Measurements from ENCODE around the gene ZNF431.
A peak's percentile ranks its signal among the peaks of the same experiment; 100 is the strongest.
"Not testable (repeated sequence)": the region's sequence is repeated elsewhere in the genome, so short reads cannot be mapped to it uniquely, and the experiment has no call there.

ZNF431 gene

GRCh38 chr19:21128901-21129698 is 12.7 kb upstream of the ZNF431 start:
- no peaks in the 10 kb centered on the region for H3K9me3 Mint-ChIP-seq
- no peak overlapping the region for H3K4me3 Mint-ChIP-seq
- ATAC-seq (replicated peaks; ENCODE audit: extremely low read depth, poor library complexity, severe bottlenecking) (no peak), DNase-seq (ENCODE audit: low spot score in 2 of 2) (no peak)
- H3K4me1 Mint-ChIP-seq = no peaks in the 10 kb centered on the region
- peaks cover 4% of the 10 kb centered on the region for H3K36me3 Mint-ChIP-seq (ENCODE audit: insufficient read depth)
- peaks cover 6% of the 10 kb centered on the region for H3K27me3 Mint-ChIP-seq
- no peak overlapping the region for H3K27ac Mint-ChIP-seq (ENCODE audit: low read depth)

GRCh38 chr19:21130097-21130775 is 11.6 kb upstream of the ZNF431 start:
- Mint-ChIP-seq H3K4me1 (no peaks in the 10 kb centered on the region), H3K9me3 (no peaks in the 10 kb centered on the region), H3K36me3 (ENCODE audit: insufficient read depth) (peaks cover 4% of the 10 kb centered on the region), H3K27ac (ENCODE audit: low read depth) (no peak overlapping the region), H3K27me3 (peaks cover 13% of the 10 kb centered on the region), H3K4me3 (no peak overlapping the region)
- ATAC-seq (replicated peaks; ENCODE audit: extremely low read depth, poor library complexity, severe bottlenecking) (no peak), DNase-seq (ENCODE audit: low spot score in 2 of 2) (no peak)

DNA sequence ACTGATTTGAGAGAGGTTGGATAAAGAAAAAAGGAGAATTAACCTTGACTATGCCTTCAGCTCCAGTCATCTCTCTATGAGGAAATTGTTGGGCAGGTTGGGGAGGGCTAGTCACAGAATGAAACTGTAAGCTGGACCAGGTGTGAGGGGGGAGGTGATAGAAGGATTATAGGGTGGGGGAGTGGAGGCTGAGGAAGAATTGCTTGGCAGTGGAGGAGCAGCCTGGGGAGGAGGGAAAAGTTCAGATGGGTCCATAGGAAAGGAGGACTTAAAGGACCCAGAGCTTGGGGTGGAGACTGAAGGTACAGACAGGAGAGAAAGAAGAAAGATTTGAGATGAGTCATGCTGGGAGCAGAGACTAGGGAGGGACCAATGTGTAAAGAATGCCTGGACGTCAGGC is 8.2 kb upstream of the ZNF431 start:
- no peaks in the 10 kb centered on the region for H3K4me1 Mint-ChIP-seq
- ATAC-seq (replicated peaks; ENCODE audit: extremely low read depth, poor library complexity, severe bottlenecking) = no peak

GRCh38 chr19:21134934-21135366 is 6.9 kb upstream of the ZNF431 start:
- Mint-ChIP-seq H3K4me1 (no peaks in the 10 kb centered on the region), H3K27ac (ENCODE audit: low read depth) (no peak overlapping the region), H3K9me3 (no peaks in the 10 kb centered on the region), H3K27me3 (peaks cover 13% of the 10 kb centered on the region), H3K4me3 (no peak overlapping the region), H3K36me3 (ENCODE audit: insufficient read depth) (no peaks in the 10 kb centered on the region)
- ATAC-seq (replicated peaks; ENCODE audit: extremely low read depth, poor library complexity, severe bottlenecking) (no peak), DNase-seq (ENCODE audit: low spot score in 2 of 2) (no peak)

More for the DNA sequence above, 8.2 kb upstream of the ZNF431 start:
- Mint-ChIP-seq H3K36me3 (ENCODE audit: insufficient read depth) (no peaks in the 10 kb centered on the region), H3K27me3 (peaks cover 13% of the 10 kb centered on the region), H3K9me3 (no peaks in the 10 kb centered on the region), H3K4me3 (no peak overlapping the region), H3K27ac (ENCODE audit: low read depth) (no peak overlapping the region)
- no peak for DNase-seq (ENCODE audit: low spot score in 2 of 2)

- ATAC-seq (replicated peaks; ENCODE audit: extremely low read depth, poor library complexity, severe bottlenecking) = no peak
- no peaks in the 10 kb centered on the region for H3K9me3 Mint-ChIP-seq
- H3K27ac Mint-ChIP-seq (ENCODE audit: low read depth) = no peak overlapping the region
- no peak for DNase-seq (ENCODE audit: low spot score in 2 of 2)
- H3K4me3 Mint-ChIP-seq = no peak overlapping the region
- peaks cover 1% of the 10 kb centered on the region for H3K36me3 Mint-ChIP-seq (ENCODE audit: insufficient read depth)
- H3K4me1 Mint-ChIP-seq = no peaks in the 10 kb centered on the region
- H3K27me3 Mint-ChIP-seq = peaks cover 13% of the 10 kb centered on the region
These were observed 6.4 kb upstream of the ZNF431 start for GRCh38 chr19:21135433-21135832.

GRCh38 chr19:21138130-21138529 is 3.7 kb upstream of the ZNF431 start:
- no peaks in the 10 kb centered on the region for H3K9me3 Mint-ChIP-seq
- H3K4me3 Mint-ChIP-seq = no peak overlapping the region
- peaks cover 13% of the 10 kb centered on the region for H3K27me3 Mint-ChIP-seq
- ATAC-seq (replicated peaks; ENCODE audit: extremely low read depth, poor library complexity, severe bottlenecking) = no peak
- H3K36me3 Mint-ChIP-seq (ENCODE audit: insufficient read depth) = peaks cover 14% of the 10 kb centered on the region
- no peak overlapping the region for H3K27ac Mint-ChIP-seq (ENCODE audit: low read depth)
- H3K4me1 Mint-ChIP-seq = peaks cover 16% of the 10 kb centered on the region
- DNase-seq (ENCODE audit: low spot score in 2 of 2) = no peak

- ATAC-seq (replicated peaks; ENCODE audit: extremely low read depth, poor library complexity, severe bottlenecking); H3K9me3 Mint-ChIP-seq; H3K27me3 Mint-ChIP-seq; H3K4me3 Mint-ChIP-seq; H3K27ac Mint-ChIP-seq (ENCODE audit: low read depth); DNase-seq (ENCODE audit: low spot score in 2 of 2): not testable (repeated sequence)
- Mint-ChIP-seq H3K4me1 (peaks cover 32% of the 10 kb centered on the region), H3K36me3 (ENCODE audit: insufficient read depth) (peaks cover 35% of the 10 kb centered on the region)
These were observed 834 bp upstream of the ZNF431 start for GRCh38 chr19:21141006-21141405.

GRCh38 chr19:21143428-21143827 is 1.6 kb downstream of the ZNF431 start:
- DNase-seq (ENCODE audit: low spot score in 2 of 2) (no peak), ATAC-seq (replicated peaks; ENCODE audit: extremely low read depth, poor library complexity, severe bottlenecking) (no peak)
- no peaks in the 10 kb centered on the region for H3K27me3 Mint-ChIP-seq
- H3K9me3 Mint-ChIP-seq = no peaks in the 10 kb centered on the region
- H3K4me1 Mint-ChIP-seq = peaks cover 45% of the 10 kb centered on the region
- peak overlapping the region; percentile 96 for H3K27ac Mint-ChIP-seq (ENCODE audit: low read depth)
- peaks cover 52% of the 10 kb centered on the region for H3K36me3 Mint-ChIP-seq (ENCODE audit: insufficient read depth)
- H3K4me3 Mint-ChIP-seq = peak overlapping the region; percentile 93

- Mint-ChIP-seq H3K9me3 (no peaks in the 10 kb centered on the region), H3K36me3 (ENCODE audit: insufficient read depth) (peaks cover 52% of the 10 kb centered on the region), H3K4me1 (peaks cover 45% of the 10 kb centered on the region), H3K27me3 (no peaks in the 10 kb centered on the region), H3K4me3 (peak overlapping the region; percentile 93), H3K27ac (ENCODE audit: low read depth) (no peak overlapping the region)
- ATAC-seq (replicated peaks; ENCODE audit: extremely low read depth, poor library complexity, severe bottlenecking) (no peak), DNase-seq (ENCODE audit: low spot score in 2 of 2) (no peak)
These were observed 2.0 kb downstream of the ZNF431 start for GRCh38 chr19:21143854-21144253.

DNA sequence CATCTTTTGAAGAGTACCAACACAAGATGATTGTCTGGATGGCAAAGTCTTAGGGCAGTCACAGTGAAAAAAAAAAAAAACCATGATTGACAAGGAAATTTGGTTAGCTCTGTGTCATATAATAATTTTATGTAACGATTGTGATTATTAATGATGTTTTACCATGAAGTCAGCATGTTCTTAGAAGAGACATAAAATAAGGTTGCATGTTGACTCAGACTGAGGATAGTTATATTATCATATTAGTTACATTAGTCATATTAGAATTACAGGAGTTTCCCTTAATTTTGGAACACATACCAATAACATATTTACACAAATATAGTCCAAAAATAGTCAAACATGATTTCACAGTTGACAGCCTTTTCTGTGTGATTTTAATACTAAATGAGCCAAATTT is 5.7 kb downstream of the ZNF431 start:
- ATAC-seq (replicated peaks; ENCODE audit: extremely low read depth, poor library complexity, severe bottlenecking) = no peak
- H3K27ac Mint-ChIP-seq (ENCODE audit: low read depth) = no peak overlapping the region

DNA sequence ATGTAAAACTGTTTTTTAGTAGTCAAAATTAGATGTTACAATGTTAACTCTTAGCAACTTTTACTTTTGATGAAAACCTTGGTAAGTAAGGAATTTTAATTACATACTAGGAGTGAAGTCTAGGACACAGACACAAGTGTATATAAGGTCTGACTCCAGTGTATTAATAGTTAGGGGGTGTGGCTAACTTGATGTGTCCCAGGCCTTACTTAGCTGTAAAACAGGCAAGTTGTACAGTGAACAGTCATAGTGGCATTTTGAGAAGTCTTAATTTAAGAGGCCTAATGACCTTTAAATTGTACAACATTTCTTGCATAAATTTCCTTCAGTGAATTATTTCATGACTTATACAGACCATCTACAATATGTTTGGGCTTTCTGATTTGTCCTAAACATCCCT is 6.8 kb downstream of the ZNF431 start:
- Mint-ChIP-seq H3K36me3 (ENCODE audit: insufficient read depth) (peaks cover 47% of the 10 kb centered on the region), H3K4me3 (no peak overlapping the region), H3K4me1 (peaks cover 38% of the 10 kb centered on the region), H3K27ac (ENCODE audit: low read depth) (no peak overlapping the region), H3K27me3 (no peaks in the 10 kb centered on the region), H3K9me3 (no peaks in the 10 kb centered on the region)
- ATAC-seq (replicated peaks; ENCODE audit: extremely low read depth, poor library complexity, severe bottlenecking) (no peak), DNase-seq (ENCODE audit: low spot score in 2 of 2) (no peak)

More for the DNA sequence above, 5.7 kb downstream of the ZNF431 start:
- Mint-ChIP-seq H3K36me3 (ENCODE audit: insufficient read depth) (peaks cover 52% of the 10 kb centered on the region), H3K9me3 (no peaks in the 10 kb centered on the region), H3K4me3 (no peak overlapping the region), H3K27me3 (no peaks in the 10 kb centered on the region), H3K4me1 (peaks cover 49% of the 10 kb centered on the region)
- no peak for DNase-seq (ENCODE audit: low spot score in 2 of 2)

GRCh38 chr19:21149877-21150276 is 8.0 kb downstream of the ZNF431 start:
- Mint-ChIP-seq H3K27me3 (no peaks in the 10 kb centered on the region), H3K36me3 (ENCODE audit: insufficient read depth) (peaks cover 38% of the 10 kb centered on the region), H3K9me3 (no peaks in the 10 kb centered on the region), H3K4me1 (peaks cover 38% of the 10 kb centered on the region), H3K4me3 (no peak overlapping the region), H3K27ac (ENCODE audit: low read depth) (no peak overlapping the region)
- ATAC-seq (replicated peaks; ENCODE audit: extremely low read depth, poor library complexity, severe bottlenecking) (no peak), DNase-seq (ENCODE audit: low spot score in 2 of 2) (no peak)

GRCh38 chr19:21151460-21151859 is 9.6 kb downstream of the ZNF431 start:
- Mint-ChIP-seq H3K4me1 (peaks cover 33% of the 10 kb centered on the region), H3K27ac (ENCODE audit: low read depth) (peak overlapping the region; percentile 64), H3K9me3 (no peaks in the 10 kb centered on the region), H3K4me3 (no peak overlapping the region), H3K27me3 (no peaks in the 10 kb centered on the region), H3K36me3 (ENCODE audit: insufficient read depth) (peaks cover 26% of the 10 kb centered on the region)
- ATAC-seq (replicated peaks; ENCODE audit: extremely low read depth, poor library complexity, severe bottlenecking) = no peak
- DNase-seq (ENCODE audit: low spot score in 2 of 2) = no peak
